MM.1S (cell line): ENCODE measurements around the gene GPBP1L1.

Source experiments
- DNase-seq: peaks from one replicate; pipeline ENCODE4 v3.0.0-alpha.2; 2015
- H2AFZ ChIP-seq: fragments of 300-600 bp; sonication (generic); 2 replicates; pipeline ENCODE4 v1.6.0; 2016; ENCODE audit warnings: antibody characterized with exemption, low read length
- H3F3A ChIP-seq: fragments of 300-600 bp; sonication (generic); 2 replicates; pipeline ENCODE4 v1.6.1; 2016; ENCODE audit warnings: mild to moderate bottlenecking, antibody characterized with exemption, low read length, moderate library complexity, mixed read lengths; ENCODE audit not compliant: insufficient read depth
- H3K27ac ChIP-seq: fragments of 300-600 bp; sonication (generic); 2 replicates; pipeline ENCODE4 v1.5.1; 2016; ENCODE audit warnings: mild to moderate bottlenecking, low read length
- H3K27me3 ChIP-seq: fragments of 300-600 bp; sonication (generic); replicated peaks from 2 replicates; pipeline ENCODE4 v1.6.0; 2016; ENCODE audit warnings: low read length; ENCODE audit not compliant: insufficient read depth
- H3K36me3 ChIP-seq: fragments of 300-600 bp; sonication (generic); replicated peaks from 2 replicates; pipeline ENCODE4 v1.6.1; 2016; ENCODE audit warnings: mild to moderate bottlenecking, low read length, mixed read lengths; ENCODE audit not compliant: insufficient read depth
- H3K4me1 ChIP-seq: fragments of 300-600 bp; sonication (generic); 2 replicates; pipeline ENCODE4 v1.6.1; 2016; ENCODE audit warnings: low read length, mixed read lengths
- H3K4me2 ChIP-seq: fragments of 300-600 bp; sonication (generic); 2 replicates; pipeline ENCODE4 v1.6.0; 2016; ENCODE audit warnings: low read depth, low read length
- H3K4me3 ChIP-seq: fragments of 300-600 bp; sonication (generic); 2 replicates; pipeline ENCODE4 v1.5.1; 2016; ENCODE audit warnings: low read length, mixed read lengths
- H3K79me2 ChIP-seq: fragments of 300-600 bp; sonication (generic); 2 replicates; pipeline ENCODE4 v1.6.1; 2016; ENCODE audit warnings: mixed run types, low read length, mixed read lengths
- H3K9ac ChIP-seq: fragments of 300-600 bp; sonication (generic); 2 replicates; pipeline ENCODE4 v1.6.1; 2016; ENCODE audit warnings: low read length, mixed read lengths
- H3K9me2 ChIP-seq: fragments of 300-600 bp; sonication (generic); replicated peaks from 2 replicates; pipeline ENCODE4 v1.6.1; 2016; ENCODE audit warnings: mild to moderate bottlenecking, low read length, mixed read lengths; ENCODE audit not compliant: insufficient read depth
- H3K9me3 ChIP-seq: fragments of 300-600 bp; sonication (generic); replicated peaks from 2 replicates; pipeline ENCODE4 v1.6.1; 2016; ENCODE audit warnings: mild to moderate bottlenecking, low read length, mixed read lengths; ENCODE audit not compliant: insufficient read depth
- H4K20me1 ChIP-seq: fragments of 300-600 bp; sonication (generic); 2 replicates; pipeline ENCODE4 v1.6.1; 2016; ENCODE audit warnings: mild to moderate bottlenecking, low read length, moderate library complexity, mixed read lengths; ENCODE audit not compliant: insufficient read depth
- CTCF ChIP-seq: fragments of 300-600 bp; sonication (generic); IDR thresholded peaks from 2 replicates; pipeline ENCODE4 v1.5.1; 2016; ENCODE audit warnings: antibody characterized with exemption, low read length, mixed read lengths
- EZH2 ChIP-seq: fragments of 300-600 bp; sonication (generic); optimal IDR thresholded peaks from 2 replicates; pipeline ENCODE3; 2017; ENCODE audit warnings: low read depth, mild to moderate bottlenecking, antibody characterized with exemption, low read length, mixed read lengths
- EZH2phosphoT487 ChIP-seq: fragments of 300-600 bp; sonication (generic); IDR thresholded peaks from 2 replicates; pipeline ENCODE4 v1.6.1; 2018; ENCODE audit warnings: antibody characterized with exemption, low read length

The GPBP1L1 gene

GRCh38 chr1:45629035-45629434 is 57.3 kb downstream of the GPBP1L1 start:
- Histone ChIP-seq H3K27ac (no peak overlapping the region), H3K4me3 (no peak overlapping the region), H3K4me2 (no peak overlapping the region), H3K36me3 (peaks cover 5% of the 10 kb centered on the region; the same call in 1 of the 2 replicates), H3K4me1 (no peaks in the 10 kb centered on the region), H3K27me3 (no peaks in the 10 kb centered on the region), H3K79me2 (no peaks in the 10 kb centered on the region), H3F3A (no peaks in the 10 kb centered on the region), H4K20me1 (no peaks in the 10 kb centered on the region), H3K9me2 (no peaks in the 10 kb centered on the region), H3K9ac (no peak overlapping the region), H2AFZ (no peak overlapping the region), H3K9me3 (no peaks in the 10 kb centered on the region)
- DNase-seq = no peak
- TF ChIP-seq EZH2 (no peak), CTCF (no peak), EZH2phosphoT487 (no peak)

GRCh38 chr1:45623972-45624371 is 62.4 kb downstream of the GPBP1L1 start, which contains the start of gene CCDC17:
TSS of gene CCDC17 (minus strand) at chr1:45624054. CDS start at chr1:45623909, 145 bp downstream.
- no peak within 1 kb of the TSS for H3K4me2 ChIP-seq
- TF ChIP-seq CTCF = no peak
- TF ChIP-seq EZH2 = no peak
- no peak for TF ChIP-seq EZH2phosphoT487
- no peaks in the 10 kb centered on the region for H3K36me3 ChIP-seq
- no peak within 1 kb of the TSS for H3K27ac ChIP-seq
- no peak for DNase-seq
- no peaks in the 10 kb centered on the region for H3K4me1 ChIP-seq
- no peak within 1 kb of the TSS for H3K9ac ChIP-seq
- H3K4me3 ChIP-seq = no peak within 1 kb of the TSS
- no peaks in the 10 kb centered on the region for H3K9me3 ChIP-seq
- H4K20me1 ChIP-seq = no peaks in the 10 kb centered on the region
- no peaks in the 10 kb centered on the region for H3K9me2 ChIP-seq
- no peak within 1 kb of the TSS for H2AFZ ChIP-seq
- H3K79me2 ChIP-seq = no peaks in the 10 kb centered on the region
- no peaks in the 10 kb centered on the region for H3K27me3 ChIP-seq
- H3F3A ChIP-seq = peaks cover 23% of the 10 kb centered on the region

- H3K4me1 ChIP-seq = no peaks in the 10 kb centered on the region
- no peaks in the 10 kb centered on the region for H3K79me2 ChIP-seq
- no peak overlapping the region for H3K27ac ChIP-seq
- no peaks in the 10 kb centered on the region for H3K9me2 ChIP-seq
- peaks cover 29% of the 10 kb centered on the region for H3F3A ChIP-seq
- peaks cover 1% of the 10 kb centered on the region; the same call in 1 of the 2 replicates for H3K36me3 ChIP-seq
- no peaks in the 10 kb centered on the region for H3K27me3 ChIP-seq
- H3K9me3 ChIP-seq = no peaks in the 10 kb centered on the region
- no peak overlapping the region for H3K4me3 ChIP-seq
- no peak overlapping the region for H3K4me2 ChIP-seq
- DNase-seq = no peak
- TF ChIP-seq CTCF (no peak), EZH2phosphoT487 (no peak), EZH2 (no peak)
- no peak overlapping the region for H3K9ac ChIP-seq
- no peak overlapping the region for H2AFZ ChIP-seq
- H4K20me1 ChIP-seq = no peaks in the 10 kb centered on the region
These were observed 63.6 kb downstream of the GPBP1L1 start for GRCh38 chr1:45622524-45623394.
